GM12865 (cell line): ENCODE measurements around the gene BDKRB1.

ENCODE experiments used
- DNase-seq: peaks from one replicate; pipeline ENCODE4 v3.0.0; 2010; ENCODE audit warnings: low read depth
- H3K4me3 ChIP-seq: 2 replicates; pipeline ENCODE4 v1.5.1; 2011; ENCODE audit warnings: mild to moderate bottlenecking, low read depth, low read length, control low read depth
- TF ChIP-seq, protein P1 (sequence below): IDR thresholded peaks from 2 replicates; pipeline ENCODE4 v1.5.1; 2011; ENCODE audit warnings: low read length, control low read depth, low read depth, inconsistent platforms; ENCODE audit not compliant: insufficient read depth; ENCODE audit errors: missing control alignments

BDKRB1 gene

GRCh38 chr14:96221841-96222240 lies 34.2 kb upstream of the BDKRB1 start:
- no peak overlapping the region for H3K4me3 ChIP-seq
- no peak for DNase-seq
- TF ChIP-seq, protein P1, sequence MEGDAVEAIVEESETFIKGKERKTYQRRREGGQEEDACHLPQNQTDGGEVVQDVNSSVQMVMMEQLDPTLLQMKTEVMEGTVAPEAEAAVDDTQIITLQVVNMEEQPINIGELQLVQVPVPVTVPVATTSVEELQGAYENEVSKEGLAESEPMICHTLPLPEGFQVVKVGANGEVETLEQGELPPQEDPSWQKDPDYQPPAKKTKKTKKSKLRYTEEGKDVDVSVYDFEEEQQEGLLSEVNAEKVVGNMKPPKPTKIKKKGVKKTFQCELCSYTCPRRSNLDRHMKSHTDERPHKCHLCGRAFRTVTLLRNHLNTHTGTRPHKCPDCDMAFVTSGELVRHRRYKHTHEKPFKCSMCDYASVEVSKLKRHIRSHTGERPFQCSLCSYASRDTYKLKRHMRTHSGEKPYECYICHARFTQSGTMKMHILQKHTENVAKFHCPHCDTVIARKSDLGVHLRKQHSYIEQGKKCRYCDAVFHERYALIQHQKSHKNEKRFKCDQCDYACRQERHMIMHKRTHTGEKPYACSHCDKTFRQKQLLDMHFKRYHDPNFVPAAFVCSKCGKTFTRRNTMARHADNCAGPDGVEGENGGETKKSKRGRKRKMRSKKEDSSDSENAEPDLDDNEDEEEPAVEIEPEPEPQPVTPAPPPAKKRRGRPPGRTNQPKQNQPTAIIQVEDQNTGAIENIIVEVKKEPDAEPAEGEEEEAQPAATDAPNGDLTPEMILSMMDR, result no peak

- no peak for DNase-seq
- TF ChIP-seq, protein P1, result no peak
- H3K4me3 ChIP-seq, result no peak overlapping the region
Measured at GRCh38 chr14:96224480-96225096, 31.4 kb upstream of the BDKRB1 start.

DNA sequence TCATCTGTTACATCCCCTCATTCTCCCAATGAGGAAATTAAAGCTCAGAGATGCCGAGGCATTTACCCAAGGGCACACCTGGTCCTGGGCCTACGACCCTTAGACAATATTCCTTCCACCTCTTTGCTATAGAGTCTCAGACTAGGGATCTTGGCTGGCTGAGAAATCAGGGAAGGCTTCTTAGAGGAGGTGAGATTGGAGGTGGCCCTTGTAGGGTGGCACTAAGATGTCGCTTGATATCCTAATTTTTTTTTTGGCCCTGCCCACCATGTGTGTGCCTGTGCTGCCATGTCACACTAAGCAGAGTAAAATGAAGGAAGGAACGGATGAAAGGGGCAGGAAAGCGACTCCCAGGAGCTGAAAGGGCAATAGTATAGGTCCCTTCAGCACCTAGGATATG lies 30.8 kb upstream of the BDKRB1 start:
- no peak overlapping the region for H3K4me3 ChIP-seq
- no peak for DNase-seq
- TF ChIP-seq, protein P1, result no peak

DNA sequence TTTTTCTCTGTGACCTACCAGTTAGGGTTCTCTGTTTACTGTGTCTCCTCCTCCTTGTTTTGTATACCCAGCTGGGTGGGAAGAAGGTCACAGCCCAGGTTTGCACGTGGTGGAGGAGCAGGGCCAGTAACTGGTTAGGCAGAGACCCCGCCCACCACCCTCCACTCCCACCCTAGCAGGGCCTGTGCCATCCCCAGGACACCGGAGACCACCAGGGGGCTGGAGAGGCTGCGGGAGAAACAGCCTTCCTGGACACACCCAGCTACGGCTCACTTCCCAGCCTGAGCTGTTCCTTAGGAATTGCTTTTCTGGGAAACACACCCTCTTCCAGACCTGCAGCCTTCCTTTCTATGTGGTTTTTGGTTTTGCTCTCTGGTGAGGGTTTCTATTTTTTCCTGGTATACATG lies 30.3 kb upstream of the BDKRB1 start:
- no peak for DNase-seq
- TF ChIP-seq, protein P1, result no peak
- no peak overlapping the region for H3K4me3 ChIP-seq

DNA sequence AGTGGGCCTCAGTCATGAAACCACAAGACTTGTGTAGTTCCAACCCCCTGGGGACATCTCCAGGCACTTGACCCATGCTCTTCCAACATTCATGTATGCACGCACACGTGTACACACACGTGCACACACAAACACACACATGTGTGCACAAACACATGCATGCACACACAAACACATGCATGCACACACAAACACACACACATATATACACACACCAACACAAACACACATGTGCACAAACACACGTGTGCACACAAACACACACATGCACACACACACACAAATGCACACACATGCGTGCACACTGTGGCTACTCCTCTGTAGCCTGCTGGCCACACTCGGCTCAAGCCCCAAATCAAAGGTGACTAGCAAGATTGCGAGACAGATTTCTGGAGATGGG lies 28.6 kb upstream of the BDKRB1 start:
- H3K4me3 ChIP-seq, result no peak overlapping the region
- TF ChIP-seq, protein P1, result no peak
- no peak for DNase-seq

DNA sequence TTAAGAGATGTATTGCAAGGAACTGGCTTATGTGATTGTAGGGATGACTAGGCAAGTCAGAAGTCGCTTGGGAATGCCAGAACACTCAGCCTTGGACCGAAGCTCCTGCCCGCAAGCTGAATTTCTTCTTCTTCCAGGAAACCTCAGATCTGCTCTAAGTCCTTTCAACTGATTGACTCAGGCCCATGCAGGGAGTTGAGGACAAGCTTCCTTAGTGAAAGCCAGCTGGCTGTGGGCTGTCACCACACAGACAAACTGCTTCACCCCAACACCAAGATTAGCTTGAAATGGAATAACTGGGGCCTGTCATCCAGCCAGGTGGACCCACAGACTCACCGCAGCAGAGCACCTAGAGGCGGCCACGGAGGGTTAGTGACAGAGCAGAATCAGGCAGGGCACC lies 26.7 kb upstream of the BDKRB1 start:
- no peak for DNase-seq
- H3K4me3 ChIP-seq, result no peak overlapping the region
- TF ChIP-seq, protein P1, result no peak

- no peak overlapping the region for H3K4me3 ChIP-seq
- TF ChIP-seq, protein P1, result no peak
- no peak for DNase-seq
Measured at GRCh38 chr14:96231056-96231455, 25.0 kb upstream of the BDKRB1 start.
